Smooth muscle cell (in vitro differentiated cells): ENCODE measurements around the gene PDIA6. TPM values are rescaled to one million over a fixed set of nuclear protein-coding genes. Genes with fewer than 3 reads are reported as not detected.

ENCODE experiments used
- DNase-seq: peaks from one replicate; lab custom pipeline; 2025; ENCODE audit not compliant: unreplicated experiment; lab: John Stamatoyannopoulos, UW
- H2AFZ ChIP-seq: fragments of 200-600 bp; sonication (generic); 2 replicates; pipeline ENCODE4 v1.6.0; 2016; ENCODE audit warnings: antibody characterized with exemption, low read depth, mild to moderate bottlenecking
- H3F3A ChIP-seq: fragments of 200-600 bp; sonication (generic); 2 replicates; pipeline ENCODE4 v1.6.0; 2017; ENCODE audit warnings: antibody characterized with exemption, low read depth
- H3K27ac ChIP-seq: fragments of 200-600 bp; sonication (generic); 2 replicates; pipeline ENCODE4 v1.5.1; 2016; ENCODE audit warnings: low read depth, mild to moderate bottlenecking
- H3K27me3 ChIP-seq: fragments of 200-600 bp; sonication (generic); 2 replicates; pipeline ENCODE4 v1.6.1; 2016; ENCODE audit warnings: low read depth, mild to moderate bottlenecking
- H3K36me3 ChIP-seq: fragments of 200-600 bp; sonication (generic); 2 replicates; pipeline ENCODE4 v1.5.1; 2016; ENCODE audit warnings: low read depth
- H3K4me1 ChIP-seq: fragments of 200-600 bp; sonication (generic); 2 replicates; pipeline ENCODE4 v1.5.1; 2016; ENCODE audit warnings: low read depth
- H3K4me2 ChIP-seq: fragments of 200-600 bp; sonication (generic); 2 replicates; pipeline ENCODE4 v1.6.0; 2016; ENCODE audit warnings: mild to moderate bottlenecking
- H3K4me3 ChIP-seq: fragments of 200-600 bp; sonication (generic); 2 replicates; pipeline ENCODE4 v1.5.1; 2016; ENCODE audit warnings: mild to moderate bottlenecking
- H3K79me2 ChIP-seq: fragments of 200-600 bp; sonication (generic); 2 replicates; pipeline ENCODE4 v1.6.0; 2016; ENCODE audit warnings: low read depth, mild to moderate bottlenecking
- H3K9ac ChIP-seq: fragments of 200-600 bp; sonication (generic); 2 replicates; pipeline ENCODE4 v1.6.0; 2016; ENCODE audit warnings: low read depth
- H3K9me3 ChIP-seq: fragments of 200-600 bp; sonication (generic); replicated peaks from 2 replicates; pipeline ENCODE4 v1.5.1; 2016; ENCODE audit warnings: low read depth
- H4K20me1 ChIP-seq: fragments of 200-600 bp; sonication (generic); 2 replicates; pipeline ENCODE4 v1.6.0; 2016; ENCODE audit warnings: low read depth
- WGBS: methylation state at CpG from one replicate; pipeline ENCODE4 v1.1.7; 2016; ENCODE audit warnings: low lambda C conversion rate; 5-methylcytosine and 5-hydroxymethylcytosine counted together
- polyA plus RNA-seq: library from polyadenylated mRNA; unstranded; fragments of >200 nt; fragmentation: Nextera tagmentation; extraction: Ambion mirVana; gene quantifications from 2 replicates; pipeline ENCODE4 v1.2.1, GENCODE V29; 2016
- total RNA-seq: library from RNA; depleted of rRNA; stranded (reverse); fragments of >200 nt; gene quantifications from 2 replicates; pipeline ENCODE4 v1.2.3, GENCODE V29; 2014
- TF ChIP-seq, protein P1 (sequence below): fragments of 200-600 bp; sonication (generic); IDR thresholded peaks from 2 replicates; pipeline ENCODE4 v1.5.1; 2017; ENCODE audit warnings: borderline replicate concordance, mild to moderate bottlenecking, antibody characterized with exemption; ENCODE audit not compliant: insufficient read depth, poor library complexity, severe bottlenecking

Gene PDIA6
- total and polyA plus RNA-seq, 2 experiments from 2014 or later, result 360 to 671 TPM

GRCh38 chr2:10792660-10793400, 19.8 kb downstream of the PDIA6 start:
- H3K9ac ChIP-seq, result no peak overlapping the region
- WGBS, result 94% methylated on average over 17 of the region's 17 CpGs

DNA sequence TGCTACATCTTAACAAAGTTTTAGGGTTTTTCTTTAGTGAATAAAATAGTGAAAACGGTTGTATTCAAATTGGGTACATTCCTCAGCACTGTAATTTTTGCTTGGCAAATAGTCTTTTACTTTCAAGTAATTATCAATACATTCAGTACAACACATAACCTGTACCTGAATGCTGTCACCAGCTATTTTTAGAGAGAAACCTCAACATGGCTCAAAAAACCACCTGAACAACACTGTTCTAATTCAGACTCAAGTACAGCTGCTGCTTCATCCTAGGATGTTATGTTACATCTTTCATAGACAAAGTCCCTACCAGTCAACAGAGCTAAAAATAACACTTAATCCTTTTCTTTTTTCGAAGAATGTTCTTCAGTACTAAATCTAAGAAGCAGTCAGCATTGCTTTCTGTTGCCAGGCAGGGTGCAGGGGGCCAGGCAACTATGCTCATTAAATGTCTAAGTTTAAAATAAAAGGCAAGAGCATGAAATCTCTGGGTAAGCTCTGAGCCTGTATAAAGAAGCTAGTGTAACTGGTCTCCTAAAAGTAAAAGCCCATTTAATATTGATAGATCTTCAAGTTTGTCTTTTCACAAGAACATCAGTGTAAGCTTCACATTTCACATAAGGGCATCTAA, 20.5 kb downstream of the PDIA6 start:
- Histone ChIP-seq H3K4me3 (no peak overlapping the region), H3K36me3 (peaks cover 39% of the 10 kb centered on the region)

More at GRCh38 chr2:10792660-10793400, 19.8 kb downstream of the PDIA6 start:
- DNase-seq, result no peak
- Histone ChIP-seq H4K20me1 (peaks cover 75% of the 10 kb centered on the region), H3F3A (no peaks in the 10 kb centered on the region), H3K4me2 (no peak overlapping the region), H3K27me3 (no peaks in the 10 kb centered on the region), H3K79me2 (peaks cover 31% of the 10 kb centered on the region), H3K4me3 (no peak overlapping the region), H2AFZ (no peak overlapping the region), H3K9me3 (no peaks in the 10 kb centered on the region), H3K27ac (no peak overlapping the region), H3K36me3 (peaks cover 34% of the 10 kb centered on the region), H3K4me1 (no peaks in the 10 kb centered on the region)
- TF ChIP-seq, protein P1, sequence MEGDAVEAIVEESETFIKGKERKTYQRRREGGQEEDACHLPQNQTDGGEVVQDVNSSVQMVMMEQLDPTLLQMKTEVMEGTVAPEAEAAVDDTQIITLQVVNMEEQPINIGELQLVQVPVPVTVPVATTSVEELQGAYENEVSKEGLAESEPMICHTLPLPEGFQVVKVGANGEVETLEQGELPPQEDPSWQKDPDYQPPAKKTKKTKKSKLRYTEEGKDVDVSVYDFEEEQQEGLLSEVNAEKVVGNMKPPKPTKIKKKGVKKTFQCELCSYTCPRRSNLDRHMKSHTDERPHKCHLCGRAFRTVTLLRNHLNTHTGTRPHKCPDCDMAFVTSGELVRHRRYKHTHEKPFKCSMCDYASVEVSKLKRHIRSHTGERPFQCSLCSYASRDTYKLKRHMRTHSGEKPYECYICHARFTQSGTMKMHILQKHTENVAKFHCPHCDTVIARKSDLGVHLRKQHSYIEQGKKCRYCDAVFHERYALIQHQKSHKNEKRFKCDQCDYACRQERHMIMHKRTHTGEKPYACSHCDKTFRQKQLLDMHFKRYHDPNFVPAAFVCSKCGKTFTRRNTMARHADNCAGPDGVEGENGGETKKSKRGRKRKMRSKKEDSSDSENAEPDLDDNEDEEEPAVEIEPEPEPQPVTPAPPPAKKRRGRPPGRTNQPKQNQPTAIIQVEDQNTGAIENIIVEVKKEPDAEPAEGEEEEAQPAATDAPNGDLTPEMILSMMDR, result no peak

DNA sequence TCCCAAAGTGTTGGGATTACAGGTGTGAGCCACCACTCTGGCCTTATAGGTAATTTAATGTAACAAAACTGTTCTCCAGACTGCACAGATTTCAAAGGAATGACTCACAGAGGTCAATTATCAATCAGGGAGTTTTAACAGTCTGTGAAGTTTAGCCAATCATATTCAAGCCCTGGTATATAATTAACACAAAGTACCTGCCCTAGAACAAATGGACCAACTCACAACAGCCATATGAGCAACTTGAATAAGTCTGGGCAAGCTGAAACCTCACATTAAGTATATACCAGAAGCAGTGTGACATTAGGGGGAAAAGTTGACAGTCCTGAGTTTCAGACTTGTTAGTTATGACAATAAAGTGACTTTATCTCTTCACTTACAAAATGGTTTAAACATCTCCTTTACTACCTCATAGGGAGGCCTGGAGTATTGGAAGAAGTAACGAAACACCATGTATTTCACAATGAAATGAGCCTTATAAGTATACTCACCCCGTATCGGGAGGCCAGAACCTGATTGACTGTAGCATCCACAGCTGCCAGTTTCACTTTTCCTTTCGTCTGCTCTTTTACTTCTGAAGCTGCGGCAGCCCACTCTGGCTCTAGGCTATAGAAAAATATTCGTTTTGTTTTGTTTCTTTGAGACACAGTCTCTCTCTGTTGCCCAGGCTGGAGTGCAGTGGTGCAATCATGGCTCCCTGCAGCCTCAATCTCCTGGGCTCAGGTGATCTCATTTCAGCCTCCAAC, 22.2 kb downstream of the PDIA6 start:
- H3K36me3 ChIP-seq, result peaks cover 37% of the 10 kb centered on the region
- peaks cover 20% of the 10 kb centered on the region for H3K79me2 ChIP-seq
- no peak for DNase-seq
- no peak overlapping the region for H3K4me3 ChIP-seq
- TF ChIP-seq, protein P1, result no peak
- H2AFZ ChIP-seq, result no peak overlapping the region
- no peaks in the 10 kb centered on the region for H3K27me3 ChIP-seq
- H4K20me1 ChIP-seq, result peaks cover 75% of the 10 kb centered on the region
- H3K9ac ChIP-seq, result no peak overlapping the region
- H3K9me3 ChIP-seq, result no peaks in the 10 kb centered on the region
- 97% methylated on average over 6 of the region's 6 CpGs for WGBS
- H3K4me2 ChIP-seq, result no peak overlapping the region
- no peak overlapping the region for H3K27ac ChIP-seq
- no peaks in the 10 kb centered on the region for H3K4me1 ChIP-seq
- no peaks in the 10 kb centered on the region for H3F3A ChIP-seq

More for the DNA sequence above, 20.5 kb downstream of the PDIA6 start:
- peaks cover 75% of the 10 kb centered on the region for H4K20me1 ChIP-seq
- DNase-seq, result no peak
- no peak overlapping the region for H2AFZ ChIP-seq
- TF ChIP-seq, protein P1, result no peak
- H3K27me3 ChIP-seq, result no peaks in the 10 kb centered on the region
- H3K9ac ChIP-seq, result no peak overlapping the region
- H3K9me3 ChIP-seq, result no peaks in the 10 kb centered on the region
- 82% methylated on average over 2 of the region's 2 CpGs for WGBS
- H3K4me1 ChIP-seq, result no peaks in the 10 kb centered on the region
- no peak overlapping the region for H3K4me2 ChIP-seq
- H3F3A ChIP-seq, result no peaks in the 10 kb centered on the region
- no peak overlapping the region for H3K27ac ChIP-seq
- peaks cover 31% of the 10 kb centered on the region for H3K79me2 ChIP-seq
